Skeletal muscle cell (primary cell): Measurements from ENCODE around the gene CMTM1.

Experiments
- DNase-seq: peaks from one replicate; pipeline ENCODE4 v3.0.0-alpha.2; 2010; ENCODE audit warnings: low read depth
- H3K4me3 ChIP-seq: 2 replicates; pipeline ENCODE4 v1.5.1; 2011; ENCODE audit warnings: low read depth, mild to moderate bottlenecking, control low read depth, low read length, moderate library complexity

CMTM1 gene

GRCh38 chr16:66537236-66537635 is 29.0 kb upstream of the CMTM1 start:
- no peak for DNase-seq
- no peak overlapping the region for H3K4me3 ChIP-seq

- H3K4me3 ChIP-seq = no peak overlapping the region
- no peak for DNase-seq
These were observed 27.3 kb upstream of the CMTM1 start for GRCh38 chr16:66538910-66539309.

GRCh38 chr16:66539623-66540469 is 26.4 kb upstream of the CMTM1 start:
- no peak for DNase-seq
- H3K4me3 ChIP-seq = no peak overlapping the region

GRCh38 chr16:66541388-66542355 is 24.6 kb upstream of the CMTM1 start:
- no peak for DNase-seq
- no peak overlapping the region for H3K4me3 ChIP-seq

GRCh38 chr16:66542396-66542795 is 23.8 kb upstream of the CMTM1 start:
- no peak overlapping the region for H3K4me3 ChIP-seq
- DNase-seq = no peak

GRCh38 chr16:66543541-66543940 is 22.7 kb upstream of the CMTM1 start:
- H3K4me3 ChIP-seq = no peak overlapping the region
- no peak for DNase-seq

GRCh38 chr16:66544016-66544757 is 22.1 kb upstream of the CMTM1 start:
- H3K4me3 ChIP-seq = no peak overlapping the region
- no peak for DNase-seq

- no peak overlapping the region for H3K4me3 ChIP-seq
- DNase-seq = no peak
These were observed 18.9 kb upstream of the CMTM1 start for GRCh38 chr16:66547101-66547989.

GRCh38 chr16:66548068-66548467 is 18.2 kb upstream of the CMTM1 start:
- no peak overlapping the region for H3K4me3 ChIP-seq

GRCh38 chr16:66548868-66549267 is 17.4 kb upstream of the CMTM1 start:
- peak overlapping the region; percentile 72 for H3K4me3 ChIP-seq
- DNase-seq = no peak

More at GRCh38 chr16:66548068-66548467, 18.2 kb upstream of the CMTM1 start:
- no peak for DNase-seq

- H3K4me3 ChIP-seq = peak within 1 kb of the TSS; percentile 72
- DNase-seq = peak; percentile 30
These were observed 16.7 kb upstream of the CMTM1 start, which contains the start of gene TK2 for GRCh38 chr16:66549284-66550131. TSS of gene TK2 (minus strand) at chr16:66550122. CDS start at chr16:66550061, 61 bp downstream.

- no peak overlapping the region for H3K4me3 ChIP-seq
- DNase-seq = no peak
These were observed 14.9 kb upstream of the CMTM1 start for GRCh38 chr16:66551348-66551759.

- DNase-seq = no peak
- H3K4me3 ChIP-seq = peak overlapping the region; percentile 65
These were observed 14.4 kb upstream of the CMTM1 start for GRCh38 chr16:66551788-66552285.

GRCh38 chr16:66552286-66553177 is 13.7 kb upstream of the CMTM1 start, which contains the start of gene CKLF:
TSS of gene CKLF (plus strand) at chr16:66552576. CDS start at chr16:66552716, 140 bp downstream.
- H3K4me3 ChIP-seq = peak within 1 kb of the TSS; percentile 65
- DNase-seq = peak; percentile 48

- DNase-seq = no peak
- peak overlapping the region; percentile 65 for H3K4me3 ChIP-seq
These were observed 13.0 kb upstream of the CMTM1 start for GRCh38 chr16:66553223-66553622.

- no peak for DNase-seq
- H3K4me3 ChIP-seq = no peak overlapping the region
These were observed 12.2 kb upstream of the CMTM1 start for GRCh38 chr16:66554021-66554420.
